ENCODE results near the gene SAC3D1.
A peak's percentile ranks its signal among the peaks of the same experiment; 100 is the strongest.

SAC3D1 gene

GRCh38 chr11:65013888-65014725 lies 26.9 kb upstream of the SAC3D1 start, which contains the start of gene ARL2:
ARL2 (plus strand) TSS chr11:65014160; CDS start chr11:65014208, 48 bp downstream.
- TF ChIP-seq, protein P1, sequence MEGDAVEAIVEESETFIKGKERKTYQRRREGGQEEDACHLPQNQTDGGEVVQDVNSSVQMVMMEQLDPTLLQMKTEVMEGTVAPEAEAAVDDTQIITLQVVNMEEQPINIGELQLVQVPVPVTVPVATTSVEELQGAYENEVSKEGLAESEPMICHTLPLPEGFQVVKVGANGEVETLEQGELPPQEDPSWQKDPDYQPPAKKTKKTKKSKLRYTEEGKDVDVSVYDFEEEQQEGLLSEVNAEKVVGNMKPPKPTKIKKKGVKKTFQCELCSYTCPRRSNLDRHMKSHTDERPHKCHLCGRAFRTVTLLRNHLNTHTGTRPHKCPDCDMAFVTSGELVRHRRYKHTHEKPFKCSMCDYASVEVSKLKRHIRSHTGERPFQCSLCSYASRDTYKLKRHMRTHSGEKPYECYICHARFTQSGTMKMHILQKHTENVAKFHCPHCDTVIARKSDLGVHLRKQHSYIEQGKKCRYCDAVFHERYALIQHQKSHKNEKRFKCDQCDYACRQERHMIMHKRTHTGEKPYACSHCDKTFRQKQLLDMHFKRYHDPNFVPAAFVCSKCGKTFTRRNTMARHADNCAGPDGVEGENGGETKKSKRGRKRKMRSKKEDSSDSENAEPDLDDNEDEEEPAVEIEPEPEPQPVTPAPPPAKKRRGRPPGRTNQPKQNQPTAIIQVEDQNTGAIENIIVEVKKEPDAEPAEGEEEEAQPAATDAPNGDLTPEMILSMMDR (conservative IDR thresholded peaks at IDR 0.05; ENCODE audit: control insufficient read depth, insufficient read depth, low read depth, low read length), result peak; percentile 27
- peak; percentile 83 for DNase-seq (ENCODE audit: low read depth)
- H3K4me3 ChIP-seq (ENCODE audit: control insufficient read depth, low read depth, low read length), result peak within 1 kb of the TSS; percentile 77

DNA sequence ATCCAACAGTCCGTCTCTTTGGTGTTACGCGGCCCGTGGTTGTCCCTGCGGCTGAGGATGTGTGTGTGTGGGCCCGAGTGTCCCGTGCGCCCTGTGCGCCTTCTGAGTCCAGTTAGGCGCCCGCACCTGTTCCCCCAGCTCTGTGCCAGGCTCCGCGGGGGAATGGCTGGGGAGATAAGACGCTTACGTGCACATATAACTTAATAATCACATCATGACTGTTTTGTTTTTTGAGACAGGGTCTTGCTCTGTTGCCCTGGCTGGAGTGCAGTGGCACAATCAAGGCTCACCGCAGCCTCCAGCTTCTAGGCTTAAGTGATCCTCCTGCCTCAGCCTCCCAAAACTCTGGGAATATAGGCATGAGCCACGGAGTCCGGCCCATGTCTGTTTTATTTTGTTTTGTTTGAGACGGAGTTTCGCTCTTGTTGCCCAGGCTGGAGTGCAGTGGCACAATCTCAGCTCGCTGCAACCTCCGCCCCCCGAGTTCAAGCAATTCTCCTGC lies 26.2 kb upstream of the SAC3D1 start:
- peak; percentile 19 for DNase-seq (ENCODE audit: low read depth)
- TF ChIP-seq, protein P1 (conservative IDR thresholded peaks at IDR 0.05; ENCODE audit: control insufficient read depth, insufficient read depth, low read depth, low read length), result no peak
- peak overlapping the region; percentile 77 for H3K4me3 ChIP-seq (ENCODE audit: control insufficient read depth, low read depth, low read length)

- TF ChIP-seq, protein P1 (conservative IDR thresholded peaks at IDR 0.05; ENCODE audit: control insufficient read depth, insufficient read depth, low read depth, low read length), result no peak
- no peak for DNase-seq (ENCODE audit: low read depth)
- no peak overlapping the region for H3K4me3 ChIP-seq (ENCODE audit: control insufficient read depth, low read depth, low read length)
These were observed 24.3 kb upstream of the SAC3D1 start for GRCh38 chr11:65016705-65017104.

- no peak for DNase-seq (ENCODE audit: low read depth)
- TF ChIP-seq, protein P1 (conservative IDR thresholded peaks at IDR 0.05; ENCODE audit: control insufficient read depth, insufficient read depth, low read depth, low read length), result no peak
- H3K4me3 ChIP-seq (ENCODE audit: control insufficient read depth, low read depth, low read length), result no peak overlapping the region
These were observed 23.1 kb upstream of the SAC3D1 start for GRCh38 chr11:65017937-65018336.

- TF ChIP-seq, protein P1 (conservative IDR thresholded peaks at IDR 0.05; ENCODE audit: control insufficient read depth, insufficient read depth, low read depth, low read length), result no peak
- H3K4me3 ChIP-seq (ENCODE audit: control insufficient read depth, low read depth, low read length), result no peak overlapping the region
- DNase-seq (ENCODE audit: low read depth), result no peak
These were observed 21.2 kb upstream of the SAC3D1 start for GRCh38 chr11:65019824-65020223.

DNA sequence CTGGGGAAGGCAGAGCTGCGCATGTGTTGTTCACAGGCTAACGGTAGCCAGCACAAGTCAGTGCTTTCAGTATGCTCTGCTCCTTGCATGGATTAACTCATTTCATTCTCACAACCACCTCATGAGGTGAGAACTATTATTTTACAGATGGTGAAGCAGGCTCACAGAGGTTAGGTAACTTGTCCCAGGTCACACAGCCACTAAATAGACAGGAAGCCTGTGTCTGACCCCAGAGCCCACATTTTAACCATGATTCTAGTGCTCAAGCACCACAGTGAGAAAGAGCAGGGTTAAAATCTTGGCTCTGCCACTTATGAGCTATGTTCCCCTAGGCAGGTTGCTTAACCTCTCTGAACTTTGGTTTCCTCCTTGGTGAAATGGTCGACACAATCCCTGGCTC lies 20.0 kb upstream of the SAC3D1 start:
- no peak for DNase-seq (ENCODE audit: low read depth)
- TF ChIP-seq, protein P1 (conservative IDR thresholded peaks at IDR 0.05; ENCODE audit: control insufficient read depth, insufficient read depth, low read depth, low read length), result no peak

More for the DNA sequence above, 20.0 kb upstream of the SAC3D1 start:
- H3K4me3 ChIP-seq (ENCODE audit: control insufficient read depth, low read depth, low read length), result no peak overlapping the region
